ENCODE measurements around the gene DIAPH2.

DNA sequence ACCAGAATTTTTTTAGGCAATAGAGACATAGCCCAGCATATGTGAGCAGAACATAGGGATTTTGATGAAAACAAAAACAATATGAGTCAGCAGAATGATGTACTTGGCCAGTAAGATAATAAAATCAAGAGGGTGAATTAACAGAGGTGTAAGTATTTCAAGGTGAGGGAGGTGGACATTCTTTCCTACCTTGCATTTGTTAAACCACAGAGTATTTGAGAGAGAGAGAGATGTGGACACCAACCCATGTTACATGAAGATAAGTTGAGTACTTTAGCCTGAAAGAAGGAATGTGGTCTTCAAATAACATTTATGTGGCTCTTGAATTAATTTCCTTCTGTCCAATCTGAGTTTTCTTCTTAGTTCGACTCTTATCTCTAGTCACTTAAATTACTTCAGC lies 68.6 kb downstream of the DIAPH2 start:
- TF ChIP-seq, protein P1, sequence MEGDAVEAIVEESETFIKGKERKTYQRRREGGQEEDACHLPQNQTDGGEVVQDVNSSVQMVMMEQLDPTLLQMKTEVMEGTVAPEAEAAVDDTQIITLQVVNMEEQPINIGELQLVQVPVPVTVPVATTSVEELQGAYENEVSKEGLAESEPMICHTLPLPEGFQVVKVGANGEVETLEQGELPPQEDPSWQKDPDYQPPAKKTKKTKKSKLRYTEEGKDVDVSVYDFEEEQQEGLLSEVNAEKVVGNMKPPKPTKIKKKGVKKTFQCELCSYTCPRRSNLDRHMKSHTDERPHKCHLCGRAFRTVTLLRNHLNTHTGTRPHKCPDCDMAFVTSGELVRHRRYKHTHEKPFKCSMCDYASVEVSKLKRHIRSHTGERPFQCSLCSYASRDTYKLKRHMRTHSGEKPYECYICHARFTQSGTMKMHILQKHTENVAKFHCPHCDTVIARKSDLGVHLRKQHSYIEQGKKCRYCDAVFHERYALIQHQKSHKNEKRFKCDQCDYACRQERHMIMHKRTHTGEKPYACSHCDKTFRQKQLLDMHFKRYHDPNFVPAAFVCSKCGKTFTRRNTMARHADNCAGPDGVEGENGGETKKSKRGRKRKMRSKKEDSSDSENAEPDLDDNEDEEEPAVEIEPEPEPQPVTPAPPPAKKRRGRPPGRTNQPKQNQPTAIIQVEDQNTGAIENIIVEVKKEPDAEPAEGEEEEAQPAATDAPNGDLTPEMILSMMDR (IDR thresholded peaks at IDR 0.05) = no peak
- TF ChIP-seq POLR2A (IDR thresholded peaks at IDR 0.05) = no peak
